Measurements from ENCODE around the gene KIAA1671. TPM values are rescaled to one million over a fixed set of nuclear protein-coding genes. Genes with fewer than 3 reads are reported as not detected.
A peak's percentile ranks its signal among the peaks of the same experiment; 100 is the strongest.

KIAA1671 gene
- total and polyA plus RNA-seq, 2 of the 13 experiments (the other 11 are each of a cell fraction or from before 2014, with no cell fraction given) = 13.5 to 13.6 TPM

- TF ChIP-seq PRDM15 (CRISPR knock-in tag; IDR thresholded peaks at IDR 0.05) (0 out of 2 replicates have a peak, but pooled peaks have one; percentile 12), ZNF607 (CRISPR knock-in tag; IDR thresholded peaks at IDR 0.05; ENCODE audit: borderline replicate concordance) (0 out of 2 replicates have a peak, but pooled peaks have one; percentile 21), ATF7 (IDR thresholded peaks at IDR 0.05) (no peak), ATF7 (CRISPR knock-in tag; IDR thresholded peaks at IDR 0.05) (no peak), HOXD1 (CRISPR knock-in tag; IDR thresholded peaks at IDR 0.05) (no peak), ZNF503 (CRISPR knock-in tag; IDR thresholded peaks at IDR 0.05) (0 out of 2 replicates have a peak, but pooled peaks have one; percentile 4), PRDM10 (CRISPR knock-in tag; IDR thresholded peaks at IDR 0.05; ENCODE audit: low read depth) (peak; percentile 7; the same call in 1 of the 2 replicates), ZMYM3 (CRISPR knock-in tag; IDR thresholded peaks at IDR 0.05) (peak; percentile 93), ZKSCAN8 (CRISPR knock-in tag; IDR thresholded peaks at IDR 0.05; ENCODE audit: borderline replicate concordance) (no peak), RNF219 (CRISPR knock-in tag; IDR thresholded peaks at IDR 0.05) (no peak), SKI (IDR thresholded peaks at IDR 0.05; ENCODE audit: partially characterized antibody) (no peak), ZNF275 (CRISPR knock-in tag; IDR thresholded peaks at IDR 0.05; ENCODE audit: borderline replicate concordance) (no peak), ATF3 (CRISPR knock-in tag; IDR thresholded peaks at IDR 0.05) (no peak; the same call in 1 of the 2 replicates), ZNF816 (CRISPR knock-in tag; IDR thresholded peaks at IDR 0.05; ENCODE audit: borderline replicate concordance) (no peak), IRF9 (CRISPR knock-in tag; IDR thresholded peaks at IDR 0.05; ENCODE audit: borderline replicate concordance) (no peak)
Measured at GRCh38 chr22:25110596-25110845, 158.0 kb downstream of the KIAA1671 start (continued).
